HCT116 (cell line): ENCODE results near the gene C20orf144. TPM values are rescaled to one million over a fixed set of nuclear protein-coding genes. Genes with fewer than 3 reads are reported as not detected.

Source experiments
- ATAC-seq: fragments of 200-7000 bp; cut with Tn5 transposase; 2 replicates; pipeline ENCODE4 v1.9.1; 2020; ENCODE audit warnings: mild to moderate bottlenecking, moderate library complexity
- BruUV-seq: library from RNA; stranded (reverse); fragments of 400-500 nt; replicated peaks from 2 replicates; lab custom pipeline; 2021; lab: Mats Ljungman, UMichigan
- CTCF ChIA-PET: fragments of 300-600 bp; sonication (Branson Sonifier 250); formaldehyde crosslinking; loops from one replicate; lab custom pipeline; 2021; ENCODE audit warnings: antibody characterized with exemption; lab: Charles Lee
- POLR2A ChIA-PET: fragments of 300-600, 350-600 bp; sonication (Branson Sonifier 250); formaldehyde crosslinking; loops from one replicate; lab custom pipeline; 2021; ENCODE audit warnings: antibody characterized with exemption; lab: Charles Lee
- RAD21 ChIA-PET, 2 experiments: fragments of 300-600 bp; sonication (Branson Sonifier 250); formaldehyde crosslinking; loops; one replicate each; lab custom pipeline; 2023; ENCODE audit warnings: low total read pairs in 2 of 2; ENCODE audit not compliant: uncharacterized antibody in 2 of 2, unreplicated experiment in 2 of 2, low non-redundant PET in 1 of 2; lab: Charles Lee
- DNase-seq: peaks from one replicate; pipeline ENCODE4 v3.0.0-alpha.2; 2010; ENCODE audit warnings: low read depth, low spot score
- H2AFZ ChIP-seq: fragments of 200-600 bp; shearing (Covaris generic), sonication (generic); 2 replicates; pipeline ENCODE4 v1.6.1; 2017; ENCODE audit warnings: low read depth, mixed run types, mixed read lengths, antibody characterized with exemption, low read length; ENCODE audit not compliant: poor library complexity, severe bottlenecking
- H3K27ac ChIP-seq: 2 replicates; pipeline ENCODE4 v1.5.1; 2012; ENCODE audit warnings: low read depth, low read length
- H3K27me3 ChIP-seq: fragments of 200-600 bp; sonication (generic); 2 replicates; pipeline ENCODE4 v1.6.1; 2016; ENCODE audit warnings: mixed run types, low read length, mixed read lengths; ENCODE audit not compliant: insufficient read depth
- H3K36me3 ChIP-seq, 2 experiments: fragments of 200-500 bp in 1 of 2; fragments of 200-600 bp in 1 of 2; sonication (Bioruptor generic) in 1 of 2; sonication (generic) in 1 of 2; 2 replicates each; pipeline versions ENCODE4 v1.5.1 to v1.6.1; 2014 to 2016; ENCODE audit warnings: low read length in 2 of 2, inconsistent platforms in 1 of 2, mixed read lengths in 1 of 2, mixed run types in 1 of 2; ENCODE audit not compliant: insufficient read depth in 2 of 2, control insufficient read depth in 1 of 2
- H3K4me1 ChIP-seq, 2 experiments: fragments of 200-600 bp in 1 of 2; sonication (generic) in 1 of 2; 2 replicates each; pipeline versions ENCODE4 v1.5.1 to v1.6.1; 2012 to 2017; ENCODE audit warnings: low read length in 2 of 2, inconsistent platforms in 1 of 2, mild to moderate bottlenecking in 1 of 2, mixed read lengths in 1 of 2, mixed run types in 1 of 2, moderate library complexity in 1 of 2; ENCODE audit not compliant: insufficient read depth in 2 of 2, control insufficient read depth in 1 of 2
- H3K4me2 ChIP-seq: fragments of 200-600 bp; sonication (generic); 2 replicates; pipeline ENCODE4 v1.6.1; 2017; ENCODE audit warnings: mixed run types, low read length, mixed read lengths
- H3K4me3 ChIP-seq, 2 experiments: fragments of 200-600 bp in 1 of 2; sonication (generic) in 1 of 2; replicated peaks in 1 of 2; 2 replicates each; pipeline ENCODE4 v1.5.1; 2011 to 2016; ENCODE audit warnings: low read length in 2 of 2, control low read depth in 1 of 2, low read depth in 1 of 2, mild to moderate bottlenecking in 1 of 2, mixed read lengths in 1 of 2, mixed run types in 1 of 2
- H3K79me2 ChIP-seq: fragments of 200-600 bp; sonication (generic); 2 replicates; pipeline ENCODE4 v1.6.1; 2017; ENCODE audit warnings: mild to moderate bottlenecking, mixed run types, low read length, moderate library complexity, mixed read lengths; ENCODE audit not compliant: insufficient read depth
- H3K9ac ChIP-seq: fragments of 200-600 bp; sonication (generic); 2 replicates; pipeline ENCODE4 v1.6.1; 2016; ENCODE audit warnings: low read length, mixed read lengths
- H3K9me2 ChIP-seq: fragments of 200-600 bp; sonication (generic), shearing (Covaris generic); 2 replicates; pipeline ENCODE4 v1.6.1; 2017; ENCODE audit warnings: mixed run types, mild to moderate bottlenecking, moderate library complexity; ENCODE audit not compliant: insufficient read depth
- H3K9me3 ChIP-seq, 2 experiments: fragments of 200-500 bp in 1 of 2; fragments of 200-600 bp in 1 of 2; sonication (Bioruptor generic) in 1 of 2; sonication (generic) in 1 of 2; 2 replicates each; pipeline ENCODE4 v1.6.1; 2014 to 2017; ENCODE audit warnings: low read length in 2 of 2, mixed read lengths in 2 of 2, inconsistent platforms in 1 of 2, low read depth in 1 of 2, mild to moderate bottlenecking in 1 of 2, mixed run types in 1 of 2, moderate library complexity in 1 of 2; ENCODE audit not compliant: control insufficient read depth in 1 of 2, insufficient read depth in 1 of 2
- H4K20me1 ChIP-seq: fragments of 200-600 bp; sonication (generic), shearing (Covaris generic); 2 replicates; pipeline ENCODE4 v1.6.1; 2017; ENCODE audit warnings: mixed run types, mild to moderate bottlenecking, moderate library complexity; ENCODE audit not compliant: insufficient read depth
- CBX3 ChIP-seq: IDR thresholded peaks from 2 replicates; pipeline ENCODE4 v1.6.1; 2012; ENCODE audit warnings: low read depth
- ELF1 ChIP-seq: IDR thresholded peaks from 2 replicates; pipeline ENCODE4 v1.6.1; 2012; ENCODE audit warnings: low read depth, borderline replicate concordance
- EZH2 ChIP-seq: fragments of 200-600 bp; sonication (generic); IDR thresholded peaks from 2 replicates; pipeline ENCODE4 v1.6.1; 2017; ENCODE audit warnings: antibody characterized with exemption, mixed run types
- EZH2phosphoT487 ChIP-seq: fragments of 200-600 bp; IDR thresholded peaks from 2 replicates; pipeline ENCODE4 v1.6.1; 2018; ENCODE audit warnings: antibody characterized with exemption, borderline replicate concordance
- JUND ChIP-seq: IDR thresholded peaks from 2 replicates; pipeline ENCODE4 v1.6.1; 2012
- SIN3A ChIP-seq: IDR thresholded peaks from 2 replicates; pipeline ENCODE4 v1.6.1; 2012; ENCODE audit warnings: low read depth
- SP1 ChIP-seq: IDR thresholded peaks from 2 replicates; pipeline ENCODE4 v1.6.1; 2012; ENCODE audit warnings: low read depth
- SRF ChIP-seq: IDR thresholded peaks from 2 replicates; pipeline ENCODE4 v1.6.1; 2012; ENCODE audit warnings: low read depth
- ZFX ChIP-seq: fragments of 450-650 bp; IDR thresholded peaks from 2 replicates; pipeline ENCODE4 v1.6.1; 2017
- ZNF274 ChIP-seq: fragments of 200-500 bp; sonication (Bioruptor generic); IDR thresholded peaks from 2 replicates; pipeline ENCODE4 v1.6.1; 2014; ENCODE audit warnings: mild to moderate bottlenecking, low read depth, low read length, inconsistent platforms
- intact Hi-C: fragments of 100-400 bp; cut with micrococcal nuclease; formaldehyde crosslinking; loops from 2 replicates; pipeline ENCODE4 v1.10.0; 2022
- total RNA-seq: library from RNA; stranded (reverse); gene quantifications from one replicate; pipeline ENCODE4 v1.2.1, GENCODE V29; 2021; ENCODE audit not compliant: unreplicated experiment
- TF ChIP-seq, protein P1 (sequence below), 3 experiments: fragments of 200-600 bp in 1 of 3; sonication (generic) in 1 of 3; IDR thresholded peaks in 2 of 3; conservative IDR thresholded peaks in 1 of 3; 2 replicates each; pipeline ENCODE4 v1.5.1; 2012 to 2017; ENCODE audit warnings: low read depth in 2 of 3, low read length in 2 of 3, antibody characterized with exemption in 1 of 3, borderline replicate concordance in 1 of 3, control low read depth in 1 of 3, mild to moderate bottlenecking in 1 of 3, mixed read lengths in 1 of 3, mixed run types in 1 of 3, moderate library complexity in 1 of 3; ENCODE audit not compliant: insufficient read depth in 1 of 3
- TF ChIP-seq, protein P2 (sequence below): IDR thresholded peaks from 2 replicates; pipeline ENCODE4 v1.6.1; 2012
- TF ChIP-seq, protein P3 (sequence below): IDR thresholded peaks from 2 replicates; pipeline ENCODE4 v1.6.1; 2011; ENCODE audit warnings: mild to moderate bottlenecking, low read length, moderate library complexity; ENCODE audit not compliant: insufficient replicate concordance; ENCODE audit errors: extremely low read depth

C20orf144 gene
- total RNA-seq, 1 experiment from 2014 or later, result 0.37 TPM

DNA sequence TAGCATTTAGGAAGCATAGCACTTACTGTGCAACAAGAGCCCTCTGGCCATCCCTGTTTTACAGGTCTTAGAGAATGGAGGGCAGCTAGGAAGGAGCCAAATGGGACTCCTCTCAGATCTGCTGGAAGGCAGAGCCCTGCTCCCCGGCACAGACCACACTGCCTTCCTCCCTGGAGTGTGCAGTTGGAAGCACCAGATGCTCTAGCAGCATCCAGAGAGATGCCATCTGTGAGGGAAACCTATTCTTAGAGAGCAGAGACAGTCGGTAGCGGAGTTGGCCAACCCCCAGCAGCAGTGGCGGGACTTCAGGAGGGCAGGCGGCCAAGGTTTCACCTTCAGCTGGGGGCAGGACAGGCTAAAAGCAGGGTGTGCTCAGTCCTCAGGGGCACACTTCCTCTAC is 40.7 kb downstream of the C20orf144 start:
- Histone ChIP-seq H3K36me3 (0 out of 4 replicates have a peak, but pooled peaks cover 0 to 5% of the 10 kb centered on the region in 2 experiments), H3K79me2 (no peaks in the 10 kb centered on the region), H2AFZ (no peak overlapping the region), H3K9me3 (no peaks in the 10 kb centered on the region), H4K20me1 (no peaks in the 10 kb centered on the region), H3K4me3 (no peak overlapping the region), H3K27me3 (no peaks in the 10 kb centered on the region), H3K9me2 (no peaks in the 10 kb centered on the region), H3K9ac (no peak overlapping the region), H3K27ac (no peak overlapping the region), H3K4me2 (no peak overlapping the region), H3K4me1 (peaks cover 0 to 6% of the 10 kb centered on the region in 2 experiments; a peak in 3 of 4 replicates)
- DNase-seq (no peak), ATAC-seq (no peak)
- TF ChIP-seq CBX3 (no peak), ZNF274 (no peak), EZH2phosphoT487 (no peak), SRF (no peak), ELF1 (no peak)
- TF ChIP-seq, protein P1, sequence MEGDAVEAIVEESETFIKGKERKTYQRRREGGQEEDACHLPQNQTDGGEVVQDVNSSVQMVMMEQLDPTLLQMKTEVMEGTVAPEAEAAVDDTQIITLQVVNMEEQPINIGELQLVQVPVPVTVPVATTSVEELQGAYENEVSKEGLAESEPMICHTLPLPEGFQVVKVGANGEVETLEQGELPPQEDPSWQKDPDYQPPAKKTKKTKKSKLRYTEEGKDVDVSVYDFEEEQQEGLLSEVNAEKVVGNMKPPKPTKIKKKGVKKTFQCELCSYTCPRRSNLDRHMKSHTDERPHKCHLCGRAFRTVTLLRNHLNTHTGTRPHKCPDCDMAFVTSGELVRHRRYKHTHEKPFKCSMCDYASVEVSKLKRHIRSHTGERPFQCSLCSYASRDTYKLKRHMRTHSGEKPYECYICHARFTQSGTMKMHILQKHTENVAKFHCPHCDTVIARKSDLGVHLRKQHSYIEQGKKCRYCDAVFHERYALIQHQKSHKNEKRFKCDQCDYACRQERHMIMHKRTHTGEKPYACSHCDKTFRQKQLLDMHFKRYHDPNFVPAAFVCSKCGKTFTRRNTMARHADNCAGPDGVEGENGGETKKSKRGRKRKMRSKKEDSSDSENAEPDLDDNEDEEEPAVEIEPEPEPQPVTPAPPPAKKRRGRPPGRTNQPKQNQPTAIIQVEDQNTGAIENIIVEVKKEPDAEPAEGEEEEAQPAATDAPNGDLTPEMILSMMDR (IDR thresholded peaks at IDR 0.05 in 2 of 3, conservative IDR thresholded peaks at IDR 0.05 in 1 of 3; ENCODE audit: borderline replicate concordance in 1 of 3, insufficient read depth in 1 of 3, low read depth in 2 of 3, low read length in 2 of 3), result no peak
- no TSS peak for BruUV-seq
- ChIA-PET RAD21 (no interaction called here), CTCF (no interaction called here), POLR2A (no interaction called here)
- intact Hi-C loops, result no loop called here

DNA sequence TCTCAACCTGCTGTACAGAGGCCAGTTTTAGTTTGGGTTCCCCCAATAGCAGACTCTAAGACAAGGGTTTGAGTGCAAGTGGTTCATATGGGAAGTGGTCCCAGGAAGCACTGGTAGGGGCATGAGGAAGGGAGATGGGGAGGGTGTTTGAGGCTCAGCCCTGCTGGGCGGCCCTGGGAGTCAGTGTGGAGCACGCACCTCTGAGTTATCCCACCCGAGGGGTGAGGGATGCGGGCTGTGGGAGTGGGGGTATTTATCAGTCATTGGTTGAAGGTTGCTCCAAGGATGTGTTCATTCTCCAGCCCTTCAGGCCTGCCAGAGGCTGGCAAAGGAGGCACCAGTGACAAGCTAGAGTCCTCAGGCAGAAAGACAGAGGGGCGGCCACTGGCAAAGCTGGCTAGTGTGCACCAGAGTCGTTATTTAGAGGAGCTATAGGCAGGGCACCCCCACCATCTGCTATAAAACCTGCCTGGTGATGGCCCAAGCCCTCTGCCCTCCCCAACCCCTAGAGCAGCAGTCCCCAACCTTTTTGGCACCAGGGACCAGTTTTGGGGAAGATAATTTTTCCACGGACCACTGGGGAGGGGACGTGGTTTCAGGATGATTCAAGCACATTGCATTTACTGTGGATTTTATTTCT is 41.5 kb downstream of the C20orf144 start:
- Histone ChIP-seq H3K36me3 (0 out of 4 replicates have a peak, but pooled peaks cover 0 to 5% of the 10 kb centered on the region in 2 experiments), H3K79me2 (no peaks in the 10 kb centered on the region), H3K9me2 (no peaks in the 10 kb centered on the region), H3K4me2 (no peak overlapping the region), H4K20me1 (no peaks in the 10 kb centered on the region), H2AFZ (no peak overlapping the region), H3K27ac (no peak overlapping the region), H3K27me3 (no peaks in the 10 kb centered on the region), H3K4me3 (no peak overlapping the region), H3K9ac (no peak overlapping the region), H3K9me3 (no peaks in the 10 kb centered on the region), H3K4me1 (peaks cover 0 to 6% of the 10 kb centered on the region in 2 experiments; a peak in 3 of 4 replicates)
- intact Hi-C loops, result no loop called here
- no TSS peak for BruUV-seq
- POLR2A ChIA-PET, result no interaction called here
- CTCF ChIA-PET, result no interaction called here
- DNase-seq, result no peak
- ATAC-seq, result no peak
- RAD21 ChIA-PET, result no interaction called here
- TF ChIP-seq SIN3A (no peak), ZFX (no peak), JUND (no peak), SP1 (no peak), ELF1 (no peak), EZH2 (no peak)
- TF ChIP-seq, protein P2, sequence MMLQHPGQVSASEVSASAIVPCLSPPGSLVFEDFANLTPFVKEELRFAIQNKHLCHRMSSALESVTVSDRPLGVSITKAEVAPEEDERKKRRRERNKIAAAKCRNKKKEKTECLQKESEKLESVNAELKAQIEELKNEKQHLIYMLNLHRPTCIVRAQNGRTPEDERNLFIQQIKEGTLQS, result no peak
- TF ChIP-seq, protein P1 (IDR thresholded peaks at IDR 0.05 in 2 of 3, conservative IDR thresholded peaks at IDR 0.05 in 1 of 3; ENCODE audit: borderline replicate concordance in 1 of 3, insufficient read depth in 1 of 3, low read depth in 2 of 3, low read length in 2 of 3), result no peak
- TF ChIP-seq, protein P3, sequence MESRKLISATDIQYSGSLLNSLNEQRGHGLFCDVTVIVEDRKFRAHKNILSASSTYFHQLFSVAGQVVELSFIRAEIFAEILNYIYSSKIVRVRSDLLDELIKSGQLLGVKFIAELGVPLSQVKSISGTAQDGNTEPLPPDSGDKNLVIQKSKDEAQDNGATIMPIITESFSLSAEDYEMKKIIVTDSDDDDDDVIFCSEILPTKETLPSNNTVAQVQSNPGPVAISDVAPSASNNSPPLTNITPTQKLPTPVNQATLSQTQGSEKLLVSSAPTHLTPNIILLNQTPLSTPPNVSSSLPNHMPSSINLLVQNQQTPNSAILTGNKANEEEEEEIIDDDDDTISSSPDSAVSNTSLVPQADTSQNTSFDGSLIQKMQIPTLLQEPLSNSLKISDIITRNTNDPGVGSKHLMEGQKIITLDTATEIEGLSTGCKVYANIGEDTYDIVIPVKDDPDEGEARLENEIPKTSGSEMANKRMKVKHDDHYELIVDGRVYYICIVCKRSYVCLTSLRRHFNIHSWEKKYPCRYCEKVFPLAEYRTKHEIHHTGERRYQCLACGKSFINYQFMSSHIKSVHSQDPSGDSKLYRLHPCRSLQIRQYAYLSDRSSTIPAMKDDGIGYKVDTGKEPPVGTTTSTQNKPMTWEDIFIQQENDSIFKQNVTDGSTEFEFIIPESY, result no peak
